ENCODE results near the gene MAK. TPM values are rescaled to one million over a fixed set of nuclear protein-coding genes. Genes with fewer than 3 reads are reported as not detected.

MAK gene
- total RNA-seq, 2 donors from 2014 or later: 0.18 to 0.35 TPM

GRCh38 chr6:10794239-10794638, 44.1 kb downstream of the MAK start:
- DNase-seq: no peak
- Mint-ChIP-seq H3K27ac (no peak overlapping the region), H3K4me1 (peaks cover 18% of the 10 kb centered on the region), H3K36me3 (ENCODE audit: low read depth) (peaks cover 26% of the 10 kb centered on the region), H3K27me3 (ENCODE audit: insufficient read depth) (no peaks in the 10 kb centered on the region), H3K9me3 (no peaks in the 10 kb centered on the region), H3K4me3 (no peak overlapping the region)
- no peak for TF ChIP-seq CTCF (conservative IDR thresholded peaks at IDR 0.05)
- Histone ChIP-seq H3K36me3 (ENCODE audit: control insufficient read depth, insufficient read depth, low read length) (peaks cover 49% of the 10 kb centered on the region), H3K9ac (ENCODE audit: extremely low read depth, low read length, poor library complexity, severe bottlenecking) (no peak overlapping the region), H3K9me3 (ENCODE audit: control insufficient read depth, low read length) (no peaks in the 10 kb centered on the region), H3K27me3 (ENCODE audit: control insufficient read depth, insufficient read depth, low read length, poor library complexity, severe bottlenecking) (no peaks in the 10 kb centered on the region), H3K4me1 (ENCODE audit: control insufficient read depth, insufficient read depth, low read length) (no peaks in the 10 kb centered on the region), H3K4me3 (ENCODE audit: low read length) (no peak overlapping the region), H3K27ac (ENCODE audit: low read depth, low read length) (no peak overlapping the region)
- WGBS, 2 experiments (ENCODE audit: insufficient coverage in 1 of 2, insufficient read length in 1 of 2): 96 to 100% methylated on average over 1 to 3 of the region's 3 CpGs

GRCh38 chr6:10793695-10794094, 44.6 kb downstream of the MAK start:
- H3K9ac ChIP-seq (ENCODE audit: extremely low read depth, low read length, poor library complexity, severe bottlenecking): no peak overlapping the region
- H3K4me3 ChIP-seq (ENCODE audit: low read length): no peak overlapping the region
- H3K4me1 Mint-ChIP-seq: peaks cover 18% of the 10 kb centered on the region
- no peak overlapping the region for H3K27ac ChIP-seq (ENCODE audit: low read depth, low read length)
- no peaks in the 10 kb centered on the region for H3K9me3 Mint-ChIP-seq
- no peaks in the 10 kb centered on the region for H3K9me3 ChIP-seq (ENCODE audit: control insufficient read depth, low read length)
- H3K4me1 ChIP-seq (ENCODE audit: control insufficient read depth, insufficient read depth, low read length): no peaks in the 10 kb centered on the region
- WGBS, 2 experiments (ENCODE audit: insufficient coverage in 1 of 2, insufficient read length in 1 of 2): 94 to 98% methylated on average over 4 to 6 of the region's 6 CpGs
- no peaks in the 10 kb centered on the region for H3K27me3 ChIP-seq (ENCODE audit: control insufficient read depth, insufficient read depth, low read length, poor library complexity, severe bottlenecking)
- H3K27ac Mint-ChIP-seq: peak overlapping the region; percentile 14
- no peak overlapping the region for H3K4me3 Mint-ChIP-seq
- no peak for DNase-seq
- TF ChIP-seq CTCF (conservative IDR thresholded peaks at IDR 0.05): no peak
- H3K27me3 Mint-ChIP-seq (ENCODE audit: insufficient read depth): no peaks in the 10 kb centered on the region
- peaks cover 50% of the 10 kb centered on the region for H3K36me3 ChIP-seq (ENCODE audit: control insufficient read depth, insufficient read depth, low read length)
- peaks cover 27% of the 10 kb centered on the region for H3K36me3 Mint-ChIP-seq (ENCODE audit: low read depth)

GRCh38 chr6:10793035-10793434, 45.3 kb downstream of the MAK start:
- Mint-ChIP-seq H3K36me3 (ENCODE audit: low read depth) (peaks cover 28% of the 10 kb centered on the region), H3K27me3 (ENCODE audit: insufficient read depth) (no peaks in the 10 kb centered on the region), H3K4me3 (no peak overlapping the region), H3K9me3 (no peaks in the 10 kb centered on the region), H3K4me1 (peaks cover 18% of the 10 kb centered on the region), H3K27ac (no peak overlapping the region)
- Histone ChIP-seq H3K4me1 (ENCODE audit: control insufficient read depth, insufficient read depth, low read length) (no peaks in the 10 kb centered on the region), H3K4me3 (ENCODE audit: low read length) (no peak overlapping the region), H3K27ac (ENCODE audit: low read depth, low read length) (no peak overlapping the region), H3K9me3 (ENCODE audit: control insufficient read depth, low read length) (no peaks in the 10 kb centered on the region), H3K36me3 (ENCODE audit: control insufficient read depth, insufficient read depth, low read length) (peaks cover 54% of the 10 kb centered on the region), H3K9ac (ENCODE audit: extremely low read depth, low read length, poor library complexity, severe bottlenecking) (no peak overlapping the region), H3K27me3 (ENCODE audit: control insufficient read depth, insufficient read depth, low read length, poor library complexity, severe bottlenecking) (no peaks in the 10 kb centered on the region)
- no peak for DNase-seq
- TF ChIP-seq CTCF (conservative IDR thresholded peaks at IDR 0.05): no peak
- 99 to 100% methylated on average over 1 to 3 of the region's 3 CpGs for WGBS, 2 experiments (ENCODE audit: insufficient coverage in 1 of 2, insufficient read length in 1 of 2)
